Tibial artery (tissue), 4 donors: ENCODE results near the gene FCER2.

Experiments
- DNase-seq, 2 donors: peaks; one replicate each; pipeline ENCODE4 v3.0.0-alpha.2; 2019
- H3K27ac ChIP-seq, 2 donors: fragments of 200-600 bp; sonication (generic) in 1 of 2; 1 replicate in 1 of 2; 2 replicates in 1 of 2; pipeline ENCODE4 v1.5.1; 2018 to 2019; ENCODE audit warnings: mild to moderate bottlenecking in 1 of 2
- H3K27me3 ChIP-seq, 2 donors: fragments of 200-600 bp; sonication (generic) in 1 of 2; one replicate each; pipeline versions ENCODE4 v1.5.1 to v1.6.0; 2016 to 2019
- H3K36me3 ChIP-seq, 3 donors: fragments of 200-600 bp; sonication (generic) in 2 of 3; one replicate each; pipeline ENCODE4 v1.5.1; 2016 to 2019; ENCODE audit warnings: mild to moderate bottlenecking in 2 of 3
- H3K4me1 ChIP-seq, 4 donors: fragments of 200-600 bp; sonication (generic) in 2 of 4; 1 replicate in 3 of 4; 2 replicates in 1 of 4; pipeline ENCODE4 v1.5.1; 2016 to 2019
- H3K4me3 ChIP-seq, 2 donors: fragments of 200-600 bp; sonication (generic) in 1 of 2; 1 replicate in 1 of 2; 2 replicates in 1 of 2; pipeline ENCODE4 v1.5.1; 2018 to 2019; ENCODE audit warnings: mild to moderate bottlenecking in 2 of 2
- H3K9me3 ChIP-seq, 3 donors: fragments of 200-600 bp; sonication (generic) in 1 of 3; one replicate each; pipeline ENCODE4 v1.5.1; 2016 to 2019
- CTCF ChIP-seq, 2 experiments: fragments of 200-600 bp in 1 of 2; fragments of 450-650 bp in 1 of 2; IDR thresholded peaks; one replicate each; pipeline ENCODE4 v1.5.1; 2017 to 2019; ENCODE audit warnings: antibody characterized with exemption in 2 of 2, mild to moderate bottlenecking in 1 of 2, moderate library complexity in 1 of 2
- intact Hi-C: fragments of 100-400 bp; cut with DNase I; formaldehyde crosslinking; loops from one replicate; pipeline ENCODE4 v1.15.0; 2023; ENCODE audit warnings: low total_unique reads

The FCER2 gene

GRCh38 chr19:7703332-7703731 is 1.4 kb upstream of the FCER2 start:
- H3K27me3 ChIP-seq: peaks cover 0 to 53% of the 10 kb centered on the region in 2 donors
- no peak for TF ChIP-seq CTCF (IDR thresholded peaks at IDR 0.05)

GRCh38 chr19:7701049-7701653 is 780 bp downstream of the FCER2 start:
- no peak overlapping the region for H3K27ac ChIP-seq
- intact Hi-C loops: no loop called here

More at GRCh38 chr19:7703332-7703731, 1.4 kb upstream of the FCER2 start:
- Histone ChIP-seq H3K4me1 (no peaks in the 10 kb centered on the region), H3K4me3 (no peak overlapping the region), H3K36me3 (no peaks in the 10 kb centered on the region), H3K27ac (no peak overlapping the region), H3K9me3 (no peaks in the 10 kb centered on the region)
- DNase-seq: no peak
- intact Hi-C loops: no loop called here

GRCh38 chr19:7699417-7700401 is 2.2 kb downstream of the FCER2 start:
- intact Hi-C loops: no loop called here
- H3K4me1 ChIP-seq: no peaks in the 10 kb centered on the region
- peaks cover 0 to 67% of the 10 kb centered on the region in 2 donors for H3K27me3 ChIP-seq
- DNase-seq: no peak
- no peaks in the 10 kb centered on the region for H3K9me3 ChIP-seq
- no peaks in the 10 kb centered on the region for H3K36me3 ChIP-seq
- H3K4me3 ChIP-seq: no peak overlapping the region
- H3K27ac ChIP-seq: no peak overlapping the region
- TF ChIP-seq CTCF (IDR thresholded peaks at IDR 0.05): no peak

More at GRCh38 chr19:7701049-7701653, 780 bp downstream of the FCER2 start:
- Histone ChIP-seq H3K36me3 (no peaks in the 10 kb centered on the region), H3K4me3 (no peak overlapping the region), H3K27me3 (peaks cover 0 to 67% of the 10 kb centered on the region in 2 donors), H3K9me3 (no peaks in the 10 kb centered on the region), H3K4me1 (no peaks in the 10 kb centered on the region)
- no peak for DNase-seq
- no peak for TF ChIP-seq CTCF (IDR thresholded peaks at IDR 0.05)

GRCh38 chr19:7699003-7699402 is 2.9 kb downstream of the FCER2 start:
- TF ChIP-seq CTCF (IDR thresholded peaks at IDR 0.05): no peak
- Histone ChIP-seq H3K4me1 (no peaks in the 10 kb centered on the region), H3K36me3 (no peaks in the 10 kb centered on the region), H3K27me3 (peaks cover 0 to 61% of the 10 kb centered on the region in 2 donors), H3K4me3 (no peak overlapping the region), H3K27ac (no peak overlapping the region), H3K9me3 (no peaks in the 10 kb centered on the region)
- no peak for DNase-seq
- intact Hi-C loops: no loop called here

GRCh38 chr19:7698583-7698982 is 3.3 kb downstream of the FCER2 start:
- no peaks in the 10 kb centered on the region for H3K4me1 ChIP-seq
- H3K4me3 ChIP-seq: no peak overlapping the region
- peaks cover 0 to 59% of the 10 kb centered on the region in 2 donors for H3K27me3 ChIP-seq
- no peak for TF ChIP-seq CTCF (IDR thresholded peaks at IDR 0.05)
- H3K36me3 ChIP-seq: no peaks in the 10 kb centered on the region
- intact Hi-C loops: no loop called here
- no peak for DNase-seq
- H3K27ac ChIP-seq: no peak overlapping the region
- H3K9me3 ChIP-seq: no peaks in the 10 kb centered on the region
